ENCODE data around the gene UQCC3. TPM values are rescaled to one million over a fixed set of nuclear protein-coding genes. Genes with fewer than 3 reads are reported as not detected.

Gene UQCC3
- total RNA-seq, 1 donor = 6.8 TPM

GRCh38 chr11:62709247-62710000 is 38.0 kb downstream of the UQCC3 start:
- H3K4me3 ChIP-seq (ENCODE audit: low read depth, low read length) = peak overlapping the region; percentile 65
- peak; percentile 97 for DNase-seq (ENCODE audit: low read depth)
- TF ChIP-seq CTCF (IDR thresholded peaks at IDR 0.05; ENCODE audit: insufficient read depth, low read length) = no peak

GRCh38 chr11:62710001-62710345 is 38.5 kb downstream of the UQCC3 start:
- peak overlapping the region; percentile 61 for H3K4me3 ChIP-seq (ENCODE audit: low read depth, low read length)
- DNase-seq (ENCODE audit: low read depth) = peak; percentile 53
- TF ChIP-seq CTCF (IDR thresholded peaks at IDR 0.05; ENCODE audit: insufficient read depth, low read length) = no peak

DNA sequence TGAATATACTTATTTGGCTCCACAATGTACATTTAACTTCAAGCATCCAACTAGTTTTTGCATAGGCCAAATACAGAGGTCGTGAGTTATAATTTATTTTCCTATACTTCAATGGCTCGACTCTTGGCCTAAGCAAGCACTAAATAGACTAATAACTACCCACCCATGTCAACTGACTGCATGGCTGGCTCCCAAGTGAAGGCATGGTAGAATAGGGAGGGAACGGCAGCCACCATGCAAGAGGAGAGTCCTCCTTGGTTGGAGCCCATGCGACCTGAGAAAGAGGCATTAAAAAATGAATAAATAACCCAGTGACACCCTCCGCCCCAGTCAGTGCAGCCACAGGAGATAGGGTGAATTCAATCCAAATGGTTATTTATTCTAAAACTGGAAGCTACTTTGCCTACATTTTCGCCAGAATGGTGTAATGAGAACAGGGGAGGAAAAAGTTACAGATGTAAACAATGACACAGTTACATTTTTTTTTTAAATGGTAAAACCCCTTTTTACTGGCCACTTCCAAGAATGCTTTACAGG is 40.9 kb downstream of the UQCC3 start:
- DNase-seq (ENCODE audit: low read depth) = no peak
- TF ChIP-seq CTCF (IDR thresholded peaks at IDR 0.05; ENCODE audit: insufficient read depth, low read length) = no peak
- no peak overlapping the region for H3K4me3 ChIP-seq (ENCODE audit: low read depth, low read length)

- DNase-seq (ENCODE audit: low read depth) = no peak
- TF ChIP-seq CTCF (IDR thresholded peaks at IDR 0.05; ENCODE audit: insufficient read depth, low read length) = no peak
- H3K4me3 ChIP-seq (ENCODE audit: low read depth, low read length) = no peak overlapping the region
Measured at GRCh38 chr11:62712861-62713260, 41.4 kb downstream of the UQCC3 start.

- TF ChIP-seq CTCF (IDR thresholded peaks at IDR 0.05; ENCODE audit: insufficient read depth, low read length) = no peak
- no peak for DNase-seq (ENCODE audit: low read depth)
- no peak overlapping the region for H3K4me3 ChIP-seq (ENCODE audit: low read depth, low read length)
Measured at GRCh38 chr11:62713343-62713742, 41.9 kb downstream of the UQCC3 start.

DNA sequence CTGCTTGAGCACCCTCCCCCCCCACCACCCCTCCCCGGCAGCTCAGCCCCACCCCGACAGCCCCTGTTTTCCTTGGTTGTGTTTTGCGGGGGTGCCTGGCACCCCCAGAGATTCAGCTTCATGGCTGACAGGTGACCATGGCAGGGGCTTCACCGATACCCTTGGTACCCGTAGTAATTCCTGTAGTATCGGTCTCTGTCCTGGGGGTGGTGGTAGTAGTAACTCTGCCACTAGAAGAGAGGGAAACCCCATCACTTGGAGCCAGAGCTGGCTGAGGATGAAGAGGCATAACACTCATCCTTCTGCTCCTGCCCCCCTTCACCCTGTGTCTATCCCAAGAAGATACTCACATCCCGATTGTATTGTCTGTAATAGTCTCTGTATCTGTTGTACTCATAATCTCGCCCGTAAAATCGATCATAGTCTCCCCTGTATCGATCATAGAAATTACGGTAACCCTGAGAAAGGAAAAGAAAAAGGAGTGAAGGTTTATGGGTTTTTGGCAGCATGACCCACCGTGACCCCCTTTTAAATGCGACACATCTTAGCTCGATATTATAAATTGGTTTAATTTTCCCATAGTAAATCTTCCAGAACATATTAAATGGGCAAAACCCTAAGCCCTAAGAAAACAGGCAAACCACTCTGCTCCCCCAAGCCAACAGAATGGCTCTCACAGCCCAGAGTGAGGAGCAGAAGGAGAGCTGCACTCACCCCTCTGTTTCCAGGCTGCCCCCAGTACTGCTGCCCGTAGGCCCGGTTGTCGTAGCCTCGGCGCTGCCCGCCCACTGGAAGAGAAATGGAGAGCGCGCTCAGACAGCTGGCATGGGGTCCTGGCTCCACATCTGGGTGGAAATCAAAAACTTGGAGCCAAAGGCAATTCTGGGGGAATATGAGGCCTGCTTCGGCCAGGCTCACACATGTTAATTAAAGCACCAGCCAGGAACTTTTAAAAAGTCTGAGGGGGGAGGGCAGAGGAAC is 44.0 kb downstream of the UQCC3 start:
- no peak overlapping the region for H3K4me3 ChIP-seq (ENCODE audit: low read depth, low read length)
- no peak for DNase-seq (ENCODE audit: low read depth)
- TF ChIP-seq CTCF (IDR thresholded peaks at IDR 0.05; ENCODE audit: insufficient read depth, low read length) = no peak

Measured in fibroblast of the aortic adventitia (primary cell).